WI38 (cell line): ENCODE results near the gene PPP6R3.
"Not testable (repeated sequence)": the region's sequence is repeated elsewhere in the genome, so short reads cannot be mapped to it uniquely, and the experiment has no call there.

Experiments
- H3K4me3 ChIP-seq: 2 replicates; pipeline ENCODE4 v1.5.1; 2011; ENCODE audit warnings: low read depth, mild to moderate bottlenecking, control low read depth, low read length
- TF ChIP-seq, protein P1 (sequence below): IDR thresholded peaks from 2 replicates; pipeline ENCODE4 v1.5.1; 2012; ENCODE audit warnings: low read depth, mild to moderate bottlenecking, control low read depth, low read length

The PPP6R3 gene

GRCh38 chr11:68448604-68449011 lies 11.9 kb upstream of the PPP6R3 start:
- TF ChIP-seq, protein P1, sequence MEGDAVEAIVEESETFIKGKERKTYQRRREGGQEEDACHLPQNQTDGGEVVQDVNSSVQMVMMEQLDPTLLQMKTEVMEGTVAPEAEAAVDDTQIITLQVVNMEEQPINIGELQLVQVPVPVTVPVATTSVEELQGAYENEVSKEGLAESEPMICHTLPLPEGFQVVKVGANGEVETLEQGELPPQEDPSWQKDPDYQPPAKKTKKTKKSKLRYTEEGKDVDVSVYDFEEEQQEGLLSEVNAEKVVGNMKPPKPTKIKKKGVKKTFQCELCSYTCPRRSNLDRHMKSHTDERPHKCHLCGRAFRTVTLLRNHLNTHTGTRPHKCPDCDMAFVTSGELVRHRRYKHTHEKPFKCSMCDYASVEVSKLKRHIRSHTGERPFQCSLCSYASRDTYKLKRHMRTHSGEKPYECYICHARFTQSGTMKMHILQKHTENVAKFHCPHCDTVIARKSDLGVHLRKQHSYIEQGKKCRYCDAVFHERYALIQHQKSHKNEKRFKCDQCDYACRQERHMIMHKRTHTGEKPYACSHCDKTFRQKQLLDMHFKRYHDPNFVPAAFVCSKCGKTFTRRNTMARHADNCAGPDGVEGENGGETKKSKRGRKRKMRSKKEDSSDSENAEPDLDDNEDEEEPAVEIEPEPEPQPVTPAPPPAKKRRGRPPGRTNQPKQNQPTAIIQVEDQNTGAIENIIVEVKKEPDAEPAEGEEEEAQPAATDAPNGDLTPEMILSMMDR = no peak
- no peak overlapping the region for H3K4me3 ChIP-seq

DNA sequence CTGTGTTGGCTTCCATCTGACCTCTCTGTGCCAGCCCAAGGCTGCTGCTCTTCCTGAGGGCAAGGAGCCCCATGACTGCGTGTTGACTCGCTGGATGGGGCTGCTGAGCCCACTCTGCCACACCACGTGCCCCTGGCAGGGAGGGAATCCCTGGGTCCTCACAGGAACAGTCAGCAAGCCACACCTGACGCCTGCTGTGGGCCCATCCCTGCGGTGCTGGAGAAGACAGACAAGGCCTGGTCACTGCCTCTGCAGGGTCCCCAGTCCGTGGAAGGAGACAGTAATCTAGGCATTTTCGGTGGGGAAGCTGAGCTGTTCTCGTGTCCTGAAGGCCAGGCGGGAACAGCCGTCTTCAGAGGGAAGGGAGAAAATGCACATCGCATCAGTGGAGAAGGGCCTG lies 10.6 kb upstream of the PPP6R3 start:
- TF ChIP-seq, protein P1 = no peak
- H3K4me3 ChIP-seq = no peak overlapping the region

GRCh38 chr11:68450711-68451110 lies 9.8 kb upstream of the PPP6R3 start:
- H3K4me3 ChIP-seq = no peak overlapping the region
- TF ChIP-seq, protein P1 = no peak

DNA sequence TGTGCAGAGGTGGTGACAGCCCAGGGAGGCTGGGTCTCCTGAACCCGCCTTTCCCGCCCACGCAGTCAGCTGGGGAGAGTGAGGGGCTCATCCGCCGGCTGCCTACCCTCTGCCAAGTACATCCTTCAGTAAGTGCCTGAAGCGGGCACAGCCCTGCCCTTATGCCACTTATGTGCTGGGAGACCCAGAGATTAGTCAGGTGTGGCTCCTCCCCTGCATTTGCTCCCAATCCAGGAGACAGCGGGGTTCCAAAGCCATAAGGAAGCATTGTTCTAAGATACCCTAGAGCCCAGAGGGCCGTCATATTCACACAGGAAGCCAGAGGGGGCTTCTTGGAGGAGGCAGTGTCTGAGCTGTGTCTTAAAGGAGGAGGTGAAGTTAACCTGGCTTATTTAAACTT lies 5.8 kb upstream of the PPP6R3 start:
- TF ChIP-seq, protein P1 = no peak
- no peak overlapping the region for H3K4me3 ChIP-seq

- TF ChIP-seq, protein P1 = no peak
- no peak overlapping the region for H3K4me3 ChIP-seq
These were observed 5.1 kb upstream of the PPP6R3 start for GRCh38 chr11:68455485-68455884.

DNA sequence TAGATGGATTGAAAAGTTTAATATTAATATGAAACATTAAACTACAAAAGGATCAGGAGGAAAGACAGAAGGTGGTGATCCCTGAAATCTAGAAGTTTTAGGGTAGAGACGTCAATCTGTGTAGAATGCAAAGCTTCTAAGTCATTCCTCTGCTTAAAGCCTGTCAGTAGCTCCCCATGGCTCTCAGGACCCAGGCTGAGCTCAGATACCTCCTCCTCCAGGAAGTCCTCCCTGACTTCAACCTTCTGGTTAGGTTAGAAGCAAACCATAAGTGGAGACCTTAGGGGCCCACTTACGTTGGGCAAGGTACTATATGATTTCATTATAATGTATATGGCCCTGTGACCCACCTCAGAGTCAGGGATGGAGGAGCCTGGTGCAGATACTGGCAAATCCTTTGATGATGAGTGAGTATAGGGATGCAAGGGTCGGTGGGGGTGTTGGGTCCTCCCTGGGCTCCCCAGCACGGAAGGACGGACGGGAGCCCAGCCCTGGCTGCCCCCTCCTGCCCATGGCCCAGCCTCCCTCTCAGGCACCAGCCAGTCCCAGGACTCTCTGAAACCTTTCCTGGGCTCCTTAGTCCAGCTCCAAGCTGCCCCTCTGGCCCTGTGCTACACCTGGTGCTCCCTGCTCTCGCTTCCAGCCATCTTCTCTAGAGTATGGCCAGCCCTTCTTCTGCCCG lies 3.2 kb upstream of the PPP6R3 start:
- TF ChIP-seq, protein P1 = no peak
- H3K4me3 ChIP-seq = no peak overlapping the region

GRCh38 chr11:68457898-68458249 lies 2.7 kb upstream of the PPP6R3 start:
- H3K4me3 ChIP-seq = no peak overlapping the region
- TF ChIP-seq, protein P1 = no peak

GRCh38 chr11:68458340-68458739 lies 2.2 kb upstream of the PPP6R3 start:
- H3K4me3 ChIP-seq = not testable (repeated sequence)
